Measurements from ENCODE around the gene LRRC36. TPM values are rescaled to one million over a fixed set of nuclear protein-coding genes. Genes with fewer than 3 reads are reported as not detected.
A peak's percentile ranks its signal among the peaks of the same experiment; 100 is the strongest.

The LRRC36 gene
- total RNA-seq, 2 donors from 2014 or later, result 1.6 to 7.0 TPM

DNA sequence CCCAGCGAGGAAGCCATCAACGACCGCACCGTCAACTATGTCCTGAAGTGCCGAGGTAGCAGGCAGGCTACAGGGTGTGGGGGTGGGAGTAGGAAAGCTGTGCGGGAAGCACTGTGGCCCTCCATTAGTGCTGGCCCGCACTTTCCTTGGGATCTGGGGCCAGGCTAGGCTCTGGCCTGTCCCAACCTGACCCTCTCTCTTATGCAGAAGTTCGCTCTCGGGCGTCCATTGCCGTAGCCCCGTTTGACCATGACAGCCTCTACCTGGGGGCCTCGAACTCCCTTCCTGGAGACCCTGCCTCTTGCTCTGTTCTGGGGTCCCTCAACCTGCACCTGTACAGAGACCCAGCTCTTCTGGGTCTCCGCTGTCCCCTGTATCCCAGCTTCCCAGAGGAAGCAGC is 38.7 kb upstream of the LRRC36 start:
- no peaks in the 10 kb centered on the region for H3K27me3 ChIP-seq
- H3K4me1 ChIP-seq, result peaks cover 7% of the 10 kb centered on the region
- TF ChIP-seq POLR2A (IDR thresholded peaks at IDR 0.05), result no peak
- no peak for TF ChIP-seq CTCF (IDR thresholded peaks at IDR 0.05)
- intact Hi-C loops (cut with DNase I), result no loop called here
- 90 to 95% methylated on average over 12 to 14 of the region's 14 CpGs for WGBS, 2 donors
- no peak for ATAC-seq
- H3K4me3 ChIP-seq, result no peak overlapping the region
- no peak for DNase-seq
- no peaks in the 10 kb centered on the region for H3K9me3 ChIP-seq
- H3K36me3 ChIP-seq (replicated peaks in 1 of 2; ENCODE audit: insufficient read depth in 1 of 2, low read depth in 2 of 2), result no peaks in the 10 kb centered on the region
- H3K27ac ChIP-seq, result no peak overlapping the region

DNA sequence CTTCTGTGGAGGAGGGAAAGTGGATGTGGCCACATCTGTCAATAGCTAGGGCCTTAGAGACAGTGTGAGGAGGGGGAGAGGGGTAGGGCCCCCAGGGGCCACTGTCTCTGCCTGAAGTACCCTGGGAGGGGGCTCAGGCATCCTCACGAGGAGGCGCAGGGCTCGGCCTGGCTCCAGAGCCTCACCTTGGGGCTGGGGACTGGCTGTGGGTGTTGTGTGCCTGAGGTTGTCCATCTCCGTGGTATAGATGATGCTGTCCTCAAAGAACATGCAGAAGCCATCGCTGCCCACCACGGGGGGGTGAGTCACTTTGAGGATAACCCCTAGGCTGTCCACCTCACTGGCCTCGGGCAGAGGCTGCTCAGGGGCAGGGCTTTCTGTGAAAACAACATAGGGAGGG is 35.2 kb upstream of the LRRC36 start:
- no peak for TF ChIP-seq POLR2A (IDR thresholded peaks at IDR 0.05)

DNA sequence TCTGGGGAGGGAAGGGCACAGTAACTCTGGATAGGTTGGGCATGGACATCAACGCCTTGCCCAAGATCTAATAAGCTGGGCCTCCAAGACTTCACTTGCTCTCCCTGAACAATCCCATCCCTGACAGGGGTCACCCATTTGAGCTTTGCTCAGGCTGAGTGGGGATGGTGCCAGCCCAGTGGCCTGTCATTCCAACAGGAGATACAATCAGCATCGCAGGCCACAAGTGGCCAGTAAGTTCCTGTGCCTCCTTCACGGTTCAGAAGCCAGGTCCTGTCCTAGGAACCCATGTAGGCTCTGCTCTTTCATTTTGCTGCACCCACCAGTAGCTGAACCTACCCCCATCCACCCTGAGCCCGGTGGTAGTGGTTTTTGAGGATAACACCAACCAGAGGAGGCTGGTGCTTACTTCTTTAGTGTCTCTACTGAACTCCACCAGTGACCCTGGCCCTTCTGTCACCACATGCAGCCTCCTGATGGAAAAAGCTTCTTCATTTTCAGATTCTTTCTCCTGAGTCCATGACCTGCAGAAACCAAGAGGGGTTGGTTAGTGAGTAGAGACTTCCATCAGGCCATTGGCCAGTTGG is 32.4 kb upstream of the LRRC36 start:
- 72 to 75% methylated on average over 4 of the region's 4 CpGs for WGBS, 2 donors
- H3K36me3 ChIP-seq (replicated peaks in 1 of 2; ENCODE audit: insufficient read depth in 1 of 2, low read depth in 2 of 2), result no peaks in the 10 kb centered on the region
- DNase-seq, result no peak
- no peak for TF ChIP-seq POLR2A (IDR thresholded peaks at IDR 0.05)
- no peak for TF ChIP-seq CTCF (IDR thresholded peaks at IDR 0.05)
- no peak overlapping the region for H3K4me3 ChIP-seq
- ATAC-seq, result no peak
- H3K9me3 ChIP-seq, result no peaks in the 10 kb centered on the region
- H3K4me1 ChIP-seq, result no peaks in the 10 kb centered on the region
- H3K27me3 ChIP-seq, result no peaks in the 10 kb centered on the region
- intact Hi-C loops (cut with DNase I), result no loop called here
- H3K27ac ChIP-seq, result no peak overlapping the region

More for the DNA sequence above, 35.2 kb upstream of the LRRC36 start:
- Histone ChIP-seq H3K9me3 (no peaks in the 10 kb centered on the region), H3K4me1 (no peaks in the 10 kb centered on the region), H3K27ac (no peak overlapping the region), H3K27me3 (no peaks in the 10 kb centered on the region), H3K36me3 (replicated peaks in 1 of 2; ENCODE audit: insufficient read depth in 1 of 2, low read depth in 2 of 2) (no peaks in the 10 kb centered on the region), H3K4me3 (no peak overlapping the region)
- intact Hi-C loops (cut with DNase I), result no loop called here
- ATAC-seq (no peak), DNase-seq (no peak)
- WGBS, 2 donors, result 69 to 78% methylated on average over 6 to 7 of the region's 7 CpGs

- no peaks in the 10 kb centered on the region for H3K36me3 ChIP-seq (replicated peaks in 1 of 2; ENCODE audit: insufficient read depth in 1 of 2, low read depth in 2 of 2)
- WGBS, 2 donors, result 54 to 63% methylated on average over 7 of the region's 7 CpGs
- no peak overlapping the region for H3K27ac ChIP-seq
- peak; percentile 9 for ATAC-seq
- TF ChIP-seq CTCF (IDR thresholded peaks at IDR 0.05), result no peak
- TF ChIP-seq POLR2A (IDR thresholded peaks at IDR 0.05), result no peak
- no peak overlapping the region for H3K4me3 ChIP-seq
- intact Hi-C loops (cut with DNase I), result no loop called here
- DNase-seq, result no peak
- H3K9me3 ChIP-seq, result no peaks in the 10 kb centered on the region
- no peaks in the 10 kb centered on the region for H3K27me3 ChIP-seq
- no peaks in the 10 kb centered on the region for H3K4me1 ChIP-seq
These were observed 31.7 kb upstream of the LRRC36 start for GRCh38 chr16:67294938-67295361.

- Histone ChIP-seq H3K4me3 (no peak overlapping the region), H3K9me3 (no peaks in the 10 kb centered on the region), H3K27me3 (no peaks in the 10 kb centered on the region), H3K36me3 (replicated peaks in 1 of 2; ENCODE audit: insufficient read depth in 1 of 2, low read depth in 2 of 2) (no peaks in the 10 kb centered on the region), H3K4me1 (no peaks in the 10 kb centered on the region), H3K27ac (no peak overlapping the region)
- intact Hi-C loops (cut with DNase I), result no loop called here
- DNase-seq (no peak), ATAC-seq (no peak)
- WGBS, 2 donors, result 27 to 65% methylated on average over 3 of the region's 3 CpGs
- TF ChIP-seq POLR2A (IDR thresholded peaks at IDR 0.05), result no peak
- TF ChIP-seq CTCF (IDR thresholded peaks at IDR 0.05), result no peak
These were observed 30.2 kb upstream of the LRRC36 start for GRCh38 chr16:67296420-67296819.
